VCaP (cell line): Measurements from ENCODE around the gene PREX1.

ENCODE experiments used
- H3K27ac ChIP-seq: fragments of 450-650 bp; 2 replicates; pipeline ENCODE4 v1.5.1; 2017
- TF ChIP-seq, protein P1 (sequence below): fragments of 450-650 bp; conservative IDR thresholded peaks from 2 replicates; pipeline ENCODE4 v1.5.1; 2017; ENCODE audit warnings: mild to moderate bottlenecking, moderate library complexity

PREX1 gene

DNA sequence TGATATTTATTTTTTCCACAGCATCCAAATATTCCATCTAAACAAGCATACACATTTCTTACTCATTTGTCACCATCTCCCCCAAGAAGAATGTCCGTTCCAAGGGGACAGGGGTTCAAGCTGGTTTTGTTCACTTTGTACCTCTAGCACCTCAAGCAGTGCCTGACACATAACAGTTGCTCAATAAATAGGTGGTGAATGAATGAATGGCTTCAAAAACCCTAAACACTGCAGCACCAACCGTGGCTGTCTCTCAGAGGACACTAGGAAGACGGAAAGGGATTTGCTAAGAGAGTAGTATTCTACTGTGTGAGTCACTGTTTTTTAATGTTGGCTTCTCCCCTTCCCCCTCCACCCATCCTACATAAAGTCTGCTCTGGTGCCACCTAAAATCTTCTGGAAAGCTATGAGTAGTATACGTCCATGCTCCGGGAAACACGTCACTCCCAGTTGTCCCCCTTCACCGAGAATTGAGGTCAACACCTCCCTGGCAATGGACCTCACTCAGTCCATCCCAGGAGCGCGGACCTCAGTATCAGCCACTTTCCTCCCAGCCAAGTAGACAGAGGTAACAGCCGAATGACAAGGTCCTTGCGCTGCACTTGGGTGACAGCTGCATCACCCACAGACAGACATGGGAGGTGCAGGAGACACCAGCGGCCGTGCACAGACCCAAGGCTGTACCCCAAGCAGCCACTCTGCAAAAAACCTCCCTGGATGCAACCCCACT, 107.4 kb downstream of the PREX1 start:
- TF ChIP-seq, protein P1, sequence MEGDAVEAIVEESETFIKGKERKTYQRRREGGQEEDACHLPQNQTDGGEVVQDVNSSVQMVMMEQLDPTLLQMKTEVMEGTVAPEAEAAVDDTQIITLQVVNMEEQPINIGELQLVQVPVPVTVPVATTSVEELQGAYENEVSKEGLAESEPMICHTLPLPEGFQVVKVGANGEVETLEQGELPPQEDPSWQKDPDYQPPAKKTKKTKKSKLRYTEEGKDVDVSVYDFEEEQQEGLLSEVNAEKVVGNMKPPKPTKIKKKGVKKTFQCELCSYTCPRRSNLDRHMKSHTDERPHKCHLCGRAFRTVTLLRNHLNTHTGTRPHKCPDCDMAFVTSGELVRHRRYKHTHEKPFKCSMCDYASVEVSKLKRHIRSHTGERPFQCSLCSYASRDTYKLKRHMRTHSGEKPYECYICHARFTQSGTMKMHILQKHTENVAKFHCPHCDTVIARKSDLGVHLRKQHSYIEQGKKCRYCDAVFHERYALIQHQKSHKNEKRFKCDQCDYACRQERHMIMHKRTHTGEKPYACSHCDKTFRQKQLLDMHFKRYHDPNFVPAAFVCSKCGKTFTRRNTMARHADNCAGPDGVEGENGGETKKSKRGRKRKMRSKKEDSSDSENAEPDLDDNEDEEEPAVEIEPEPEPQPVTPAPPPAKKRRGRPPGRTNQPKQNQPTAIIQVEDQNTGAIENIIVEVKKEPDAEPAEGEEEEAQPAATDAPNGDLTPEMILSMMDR = no peak
- no peak overlapping the region for H3K27ac ChIP-seq

DNA sequence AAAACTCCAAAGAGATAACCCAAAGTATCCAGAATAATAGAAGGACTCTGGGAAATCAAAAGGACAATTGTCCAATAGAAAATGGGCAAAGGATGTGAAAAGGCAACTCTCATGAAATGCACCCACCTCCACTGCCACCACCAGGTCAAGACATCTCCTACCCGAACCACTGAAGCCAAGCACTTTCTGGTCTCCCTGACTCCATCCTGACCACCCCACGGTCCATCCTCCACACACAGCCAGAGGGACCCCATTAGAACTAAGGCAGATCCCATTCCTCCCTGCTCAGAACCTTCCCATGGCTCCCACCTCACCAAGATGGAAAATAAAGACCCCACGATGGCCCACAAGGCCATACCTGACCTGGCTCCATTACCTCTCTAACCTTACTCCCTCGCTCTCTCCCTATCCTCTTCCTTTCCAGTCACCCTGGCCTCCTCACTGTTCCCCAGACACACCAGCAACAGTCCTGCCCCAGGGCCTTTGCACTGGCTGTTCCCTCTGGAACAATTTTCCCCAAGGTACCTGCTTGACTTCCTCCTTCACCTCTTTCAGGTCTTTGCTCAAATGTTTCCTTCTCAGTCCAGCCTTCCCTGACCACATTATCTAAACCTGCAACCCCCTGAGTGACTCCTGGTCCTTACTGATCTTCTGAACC, 108.1 kb downstream of the PREX1 start:
- TF ChIP-seq, protein P1 = no peak
- H3K27ac ChIP-seq = no peak overlapping the region

DNA sequence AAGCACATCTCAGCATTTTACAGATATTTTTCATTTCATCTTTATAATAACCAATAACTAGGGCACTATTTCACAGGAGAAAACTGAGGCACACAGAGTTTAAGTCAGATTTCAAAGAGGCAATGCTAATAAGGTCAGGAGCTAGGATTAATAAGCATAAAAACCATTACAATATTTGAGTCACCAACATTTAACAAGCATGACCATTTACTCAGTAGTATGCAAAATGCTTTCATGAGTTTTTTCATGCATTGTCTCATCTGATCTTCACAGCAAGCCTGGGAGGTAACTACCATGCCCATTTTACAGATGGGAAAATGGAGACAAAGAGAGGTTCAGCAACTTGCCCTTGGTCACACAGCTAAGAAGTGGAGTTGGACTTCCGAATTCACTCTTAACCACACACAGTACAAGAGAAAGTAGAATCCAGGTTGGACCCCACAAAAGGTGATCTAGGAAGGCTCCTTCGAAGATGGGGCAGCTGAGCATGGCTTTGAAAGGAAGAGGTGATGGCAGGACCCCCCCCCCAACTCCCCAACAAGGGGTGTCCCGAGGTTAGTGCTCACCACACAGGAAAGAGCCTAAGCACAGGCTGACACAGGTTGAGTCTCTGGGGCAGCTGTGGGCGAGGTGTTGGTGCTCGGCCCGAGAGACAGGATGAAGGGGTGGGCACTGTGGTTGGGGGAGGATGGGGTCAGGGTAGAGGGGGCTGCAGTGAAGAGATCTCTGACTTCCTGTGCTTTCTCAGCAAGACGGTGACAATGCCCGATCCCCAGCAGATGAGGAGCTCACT, 108.8 kb downstream of the PREX1 start:
- H3K27ac ChIP-seq = no peak overlapping the region
- TF ChIP-seq, protein P1 = no peak

DNA sequence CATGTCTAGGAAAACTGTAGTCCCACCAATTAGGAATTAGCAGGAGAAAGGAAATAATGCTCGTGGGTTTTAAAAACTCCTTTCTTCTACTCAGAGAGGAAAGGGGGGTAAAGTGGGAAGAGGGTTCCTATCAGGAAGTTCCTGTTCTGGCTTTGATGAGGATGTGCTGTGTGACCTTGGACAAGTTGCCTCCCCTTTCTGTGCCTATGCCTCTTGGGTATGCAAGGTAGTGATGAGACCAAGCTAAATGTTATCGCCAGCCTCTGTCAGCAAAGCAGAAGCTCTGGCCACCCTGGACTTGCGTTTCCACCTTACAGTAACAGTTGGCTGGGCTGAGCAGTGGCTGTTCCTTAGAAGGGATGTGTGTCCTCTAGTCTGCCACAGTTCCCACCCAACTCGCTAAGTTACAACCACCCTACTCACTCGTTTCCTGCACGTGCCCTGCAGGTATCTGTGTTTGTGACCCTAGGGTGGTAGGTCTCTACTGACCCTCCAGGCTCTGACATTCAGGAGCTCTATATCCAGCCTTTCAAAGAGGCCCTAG, 110.0 kb downstream of the PREX1 start:
- no peak overlapping the region for H3K27ac ChIP-seq
- TF ChIP-seq, protein P1 = no peak

DNA sequence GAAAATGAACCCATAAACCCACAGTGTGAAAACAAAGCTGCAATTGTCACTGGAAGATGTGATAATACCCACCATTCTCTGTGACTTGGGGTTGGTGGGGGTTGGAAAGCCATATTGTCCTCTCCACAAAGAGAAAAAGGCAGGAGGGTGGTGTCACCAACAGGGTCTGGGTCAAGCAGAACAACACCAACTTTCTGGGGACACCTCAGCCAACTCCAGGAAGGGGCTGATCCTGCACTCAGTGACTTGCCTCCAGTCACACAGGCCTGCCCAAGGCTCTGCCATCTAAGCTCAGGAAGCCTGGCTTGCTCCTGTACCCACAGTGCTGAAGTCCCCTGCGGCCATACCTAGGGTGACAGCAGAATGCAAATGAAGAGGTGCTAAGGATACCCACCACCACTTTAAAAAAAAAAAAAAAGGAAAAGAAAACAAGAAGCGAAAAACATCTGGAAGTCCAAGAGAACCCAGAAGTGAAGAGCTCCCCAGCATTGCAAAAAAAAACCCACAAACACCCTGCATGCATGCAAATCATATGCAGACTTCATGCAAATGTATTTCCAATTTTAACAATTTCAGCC, 110.6 kb downstream of the PREX1 start:
- H3K27ac ChIP-seq = no peak overlapping the region

DNA sequence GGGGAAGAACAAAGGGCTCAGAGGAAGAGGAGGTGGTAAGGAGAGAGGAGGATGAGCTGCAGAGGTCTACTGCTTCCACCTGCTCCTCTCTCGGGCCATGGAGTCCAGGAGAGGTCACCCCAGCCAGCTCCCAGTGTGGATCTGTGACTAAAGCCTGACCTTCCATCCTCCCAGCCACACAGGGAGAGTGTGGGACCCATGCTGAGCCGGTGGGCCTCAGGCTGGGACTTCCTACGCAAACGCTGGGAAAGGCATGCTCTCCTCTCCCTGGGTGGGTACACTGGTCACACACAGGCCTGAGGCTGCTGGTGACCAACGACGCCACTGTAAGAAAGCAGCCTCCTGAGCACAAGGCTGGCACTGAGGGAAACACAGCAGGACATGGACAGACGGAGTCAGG, 111.3 kb downstream of the PREX1 start:
- TF ChIP-seq, protein P1 = no peak
- no peak overlapping the region for H3K27ac ChIP-seq

More for the DNA sequence above, 110.6 kb downstream of the PREX1 start:
- TF ChIP-seq, protein P1 = no peak
